MV-4-11 (cell line): ENCODE data around the gene USP51.
"Not testable (repeated sequence)": the region's sequence is repeated elsewhere in the genome, so short reads cannot be mapped to it uniquely, and the experiment has no call there.

Experiments used
- DNase-seq: peaks from one replicate; lab custom pipeline; 2025; lab: John Stamatoyannopoulos, UW

The USP51 gene

DNA sequence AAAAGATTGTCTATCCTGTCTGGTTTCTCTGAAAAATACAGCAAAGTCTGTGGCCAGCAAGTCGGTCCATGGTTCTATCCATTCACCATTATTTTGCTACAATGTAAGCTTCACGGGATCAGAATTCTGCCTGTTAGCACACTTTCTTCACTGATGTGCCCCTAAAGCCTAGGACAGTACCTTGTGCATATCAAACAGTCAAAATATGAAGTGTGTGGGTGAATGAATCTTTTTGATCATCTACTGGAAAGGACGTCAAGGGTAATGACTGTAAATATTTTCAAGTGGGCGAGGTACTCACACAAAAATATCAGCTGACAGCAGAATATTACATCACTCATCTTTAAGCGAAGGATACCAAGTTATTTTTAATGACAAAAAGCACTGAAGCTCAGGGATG is 24.5 kb downstream of the USP51 start:
- DNase-seq: not testable (repeated sequence)

DNA sequence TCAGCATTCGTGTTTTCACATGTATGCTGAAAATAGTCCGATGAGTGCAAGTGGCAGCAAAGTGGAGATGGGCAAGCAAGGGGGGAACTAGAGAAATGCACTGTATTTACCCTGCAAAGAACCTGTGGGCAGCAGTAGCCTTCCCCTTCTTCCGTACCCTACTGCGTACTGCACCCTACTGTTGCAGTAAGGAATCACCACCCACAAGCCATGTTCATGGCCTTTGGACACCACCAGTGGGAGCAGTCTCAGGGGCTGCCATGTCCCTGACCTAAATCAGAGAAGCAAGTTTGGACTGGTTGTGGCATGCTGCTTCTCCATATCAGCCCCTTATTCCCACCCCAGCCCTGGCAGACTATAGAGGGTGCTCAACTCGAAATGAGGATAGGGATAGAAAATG is 25.6 kb downstream of the USP51 start:
- not testable (repeated sequence) for DNase-seq

DNA sequence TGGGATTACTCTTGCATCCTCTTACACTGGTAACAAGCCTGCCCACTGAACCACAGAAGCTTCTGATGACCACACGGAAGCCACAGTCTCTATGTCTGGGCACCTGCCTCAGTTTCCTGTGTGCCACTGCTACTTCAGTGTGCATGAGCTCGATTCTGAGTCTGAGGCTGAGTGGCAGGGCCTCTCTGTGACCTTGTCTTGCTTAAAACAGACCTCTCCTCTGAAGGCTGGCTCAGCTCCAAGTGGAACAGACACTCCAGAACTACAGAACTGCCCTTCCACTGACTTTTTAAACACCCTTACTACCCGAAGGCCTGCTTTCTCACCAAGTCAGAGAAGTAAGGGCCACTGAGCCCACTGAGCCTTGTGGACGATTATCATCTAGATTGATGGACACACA is 29.7 kb downstream of the USP51 start:
- DNase-seq: not testable (repeated sequence)

DNA sequence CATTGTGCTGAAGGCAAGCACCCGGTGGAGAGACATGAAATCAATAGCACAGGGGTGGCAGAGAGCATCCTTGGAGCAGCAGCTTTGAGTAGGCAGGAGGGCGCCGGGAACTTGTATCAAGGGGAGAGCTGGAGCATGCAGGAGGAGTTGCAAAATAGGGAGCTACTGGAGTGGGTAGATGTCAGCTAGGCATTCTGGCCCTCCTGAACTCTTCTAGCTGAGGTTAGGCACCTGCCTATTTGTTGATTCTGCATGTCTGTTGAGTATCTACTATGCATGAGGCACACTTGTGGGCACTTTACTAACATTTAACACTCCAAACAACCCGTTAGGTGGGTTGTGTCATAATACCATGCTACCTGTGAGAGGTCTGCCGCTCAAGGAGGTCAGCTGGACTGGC is 30.2 kb downstream of the USP51 start:
- not testable (repeated sequence) for DNase-seq

DNA sequence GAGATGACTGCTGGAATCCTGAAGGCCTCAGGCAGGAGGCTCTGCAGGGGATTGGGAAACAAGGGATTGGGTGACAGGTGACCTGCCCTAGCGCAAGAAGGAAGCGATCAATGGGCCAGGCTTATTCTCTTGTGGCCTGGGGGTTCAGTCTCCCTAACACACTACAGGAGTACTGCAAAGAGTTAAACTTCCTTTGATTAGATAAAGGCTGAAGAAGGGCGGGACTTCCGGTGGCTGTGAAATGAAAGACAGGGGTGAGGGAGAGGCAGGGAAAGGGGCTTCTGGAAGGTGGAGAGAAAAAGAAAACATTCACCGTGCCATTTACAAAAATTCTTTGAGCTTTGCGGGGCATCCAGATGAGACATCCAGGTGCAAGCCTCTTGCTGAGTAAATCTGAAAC is 33.9 kb downstream of the USP51 start:
- not testable (repeated sequence) for DNase-seq

DNA sequence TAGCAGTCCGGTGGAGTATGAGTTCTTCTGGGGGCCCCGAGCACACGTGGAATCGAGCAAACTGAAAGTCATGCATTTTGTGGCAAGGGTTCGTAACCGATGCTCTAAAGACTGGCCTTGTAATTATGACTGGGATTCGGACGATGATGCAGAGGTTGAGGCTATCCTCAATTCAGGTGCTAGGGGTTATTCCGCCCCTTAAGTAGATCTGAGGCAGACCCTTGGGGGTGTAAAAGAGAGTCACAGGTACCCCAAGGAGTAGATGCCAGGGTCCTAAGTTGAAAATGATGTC is 36.9 kb downstream of the USP51 start:
- no peak for DNase-seq

DNA sequence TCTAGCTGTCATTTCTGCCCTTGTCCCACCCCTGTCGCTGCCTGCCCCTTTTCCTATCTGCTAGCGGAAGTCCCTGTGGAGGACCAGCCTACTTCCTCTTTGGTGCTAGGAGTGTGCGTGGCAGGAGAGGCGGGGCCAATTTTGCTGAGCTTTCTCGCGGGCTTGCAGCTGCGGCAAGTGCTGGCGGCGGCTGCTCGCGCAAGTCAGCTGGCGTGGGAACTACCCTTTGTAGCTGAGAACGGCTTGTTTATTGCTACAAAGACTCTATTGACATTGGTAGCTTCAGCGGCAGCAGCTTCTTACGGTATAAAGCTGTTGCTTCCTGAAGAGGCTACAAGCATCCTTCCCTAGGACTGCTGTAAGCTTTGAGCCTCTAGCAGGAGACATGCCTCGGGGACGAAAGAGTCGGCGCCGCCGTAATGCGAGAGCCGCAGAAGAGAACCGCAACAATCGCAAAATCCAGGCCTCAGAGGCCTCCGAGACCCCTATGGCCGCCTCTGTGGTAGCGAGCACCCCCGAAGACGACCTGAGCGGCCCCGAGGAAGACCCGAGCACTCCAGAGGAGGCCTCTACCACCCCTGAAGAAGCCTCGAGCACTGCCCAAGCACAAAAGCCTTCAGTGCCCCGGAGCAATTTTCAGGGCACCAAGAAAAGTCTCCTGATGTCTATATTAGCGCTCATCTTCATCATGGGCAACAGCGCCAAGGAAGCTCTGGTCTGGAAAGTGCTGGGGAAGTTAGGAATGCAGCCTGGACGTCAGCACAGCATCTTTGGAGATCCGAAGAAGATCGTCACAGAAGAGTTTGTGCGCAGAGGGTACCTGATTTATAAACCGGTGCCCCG is 37.4 kb downstream of the USP51 start, which contains the start of gene MAGEH1:
MAGEH1 (plus strand) TSS at position 138 of the 843 bp plus-strand sequence; CDS start at position 386, 248 bp downstream.
- DNase-seq: peak; percentile 81

DNA sequence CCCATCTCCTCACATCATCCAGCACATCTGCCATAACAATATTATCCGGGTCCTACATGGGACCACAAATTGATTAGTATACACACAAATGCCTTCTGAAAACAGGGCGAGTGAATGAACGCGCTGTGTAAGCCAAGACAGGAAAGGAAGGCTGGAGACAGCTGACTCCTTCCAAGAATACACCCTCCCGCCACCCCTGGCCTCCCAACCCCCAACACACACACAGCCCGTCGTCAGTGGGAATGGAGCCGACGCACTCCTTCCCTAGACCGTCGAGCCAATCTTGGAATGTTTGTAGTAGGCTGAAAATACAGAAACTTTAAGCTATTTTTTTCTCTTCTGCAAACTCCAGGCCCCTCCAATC is 38.0 kb downstream of the USP51 start:
- no peak for DNase-seq

DNA sequence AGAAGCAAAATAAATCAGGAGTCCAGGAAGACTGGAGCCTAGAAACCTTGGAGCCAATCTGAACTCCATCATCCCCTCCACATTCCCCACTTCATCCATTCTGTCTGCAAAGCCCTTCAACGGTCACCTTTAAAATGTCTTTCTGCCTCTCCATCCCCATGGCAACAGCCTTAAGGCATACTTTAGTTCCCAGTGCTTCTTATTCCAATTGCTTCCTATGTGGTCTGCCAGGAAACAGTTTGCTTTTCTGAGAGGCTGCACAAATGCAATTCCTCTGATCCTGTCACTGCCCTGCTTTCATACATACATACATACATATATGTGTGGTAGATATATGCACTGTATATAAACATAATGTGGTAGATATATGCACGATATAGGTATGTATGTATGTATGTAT is 38.5 kb downstream of the USP51 start:
- DNase-seq: no peak

DNA sequence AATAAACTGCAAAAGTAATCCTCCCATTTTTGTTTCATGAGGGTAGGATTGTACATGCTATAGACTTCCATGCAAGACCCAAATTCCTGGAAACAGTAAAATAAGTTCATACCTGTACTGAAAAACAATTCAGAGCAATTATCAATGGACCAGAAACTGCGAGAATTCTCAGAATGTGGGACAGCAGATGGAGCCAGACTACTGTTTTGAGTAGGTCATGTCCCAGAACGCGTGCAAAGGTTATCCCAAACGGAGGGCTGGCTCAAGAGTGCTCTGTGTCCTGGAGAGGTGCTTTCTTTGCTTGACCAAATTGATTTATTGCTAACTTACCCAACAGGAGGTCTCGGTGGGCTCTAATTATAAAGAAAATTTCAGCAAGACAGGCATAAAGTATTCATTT is 39.4 kb downstream of the USP51 start:
- DNase-seq: no peak

DNA sequence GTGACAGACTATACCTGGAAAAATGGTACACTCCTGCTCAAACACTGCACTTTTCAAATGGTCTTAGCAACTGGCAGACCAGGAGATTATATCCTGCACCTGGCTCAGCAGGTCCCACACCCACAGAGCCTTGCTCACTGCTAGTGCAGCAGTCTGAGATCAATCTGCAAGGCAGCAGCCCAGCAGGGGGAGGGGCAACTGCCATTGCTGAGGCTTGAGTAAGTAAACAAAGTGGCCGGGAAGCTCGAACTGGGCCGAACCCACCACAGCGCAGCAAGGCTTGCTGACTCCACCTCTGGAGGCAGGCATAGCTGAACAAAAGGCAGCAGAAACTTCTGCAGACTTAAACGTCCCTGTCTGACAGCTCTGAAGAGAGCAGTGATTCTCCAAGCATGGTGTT is 46.2 kb downstream of the USP51 start:
- DNase-seq: not testable (repeated sequence)
